HG03108 (cell line): ENCODE results near the gene FERMT2.

Experiments used
- ATAC-seq: cut with Tn5 transposase; IDR thresholded peaks from one replicate; pipeline ENCODE4 v1.9.1; 2021; ENCODE audit warnings: moderate library complexity; ENCODE audit not compliant: unreplicated experiment

FERMT2 gene

GRCh38 chr14:52902971-52903619 lies 47.8 kb downstream of the FERMT2 start:
- ATAC-seq: no peak

- ATAC-seq: no peak
Observed at GRCh38 chr14:52901357-52901980, 49.4 kb downstream of the FERMT2 start.

- no peak for ATAC-seq
Observed at GRCh38 chr14:52900731-52901130, 50.1 kb downstream of the FERMT2 start.

GRCh38 chr14:52898496-52898895 lies 52.4 kb downstream of the FERMT2 start:
- no peak for ATAC-seq

- ATAC-seq: no peak
Observed at GRCh38 chr14:52895000-52895399, 55.9 kb downstream of the FERMT2 start.

GRCh38 chr14:52891800-52892199 lies 59.0 kb downstream of the FERMT2 start:
- ATAC-seq: no peak

GRCh38 chr14:52888839-52889838 lies 61.7 kb downstream of the FERMT2 start:
- no peak for ATAC-seq

GRCh38 chr14:52888159-52888558 lies 62.7 kb downstream of the FERMT2 start:
- no peak for ATAC-seq

- no peak for ATAC-seq
Observed at GRCh38 chr14:52885230-52885629, 65.6 kb downstream of the FERMT2 start.

GRCh38 chr14:52883658-52884057 lies 67.2 kb downstream of the FERMT2 start:
- no peak for ATAC-seq

GRCh38 chr14:52882824-52883223 lies 68.0 kb downstream of the FERMT2 start:
- ATAC-seq: no peak

GRCh38 chr14:52879958-52880357 lies 70.9 kb downstream of the FERMT2 start:
- ATAC-seq: no peak

- ATAC-seq: no peak
Observed at GRCh38 chr14:52878946-52879345, 71.9 kb downstream of the FERMT2 start.

GRCh38 chr14:52878469-52878868 lies 72.4 kb downstream of the FERMT2 start:
- ATAC-seq: no peak

- ATAC-seq: no peak
Observed at GRCh38 chr14:52877628-52878027, 73.2 kb downstream of the FERMT2 start.

GRCh38 chr14:52876806-52877205 lies 74.0 kb downstream of the FERMT2 start:
- no peak for ATAC-seq

- ATAC-seq: no peak
Observed at GRCh38 chr14:52876311-52876710, 74.5 kb downstream of the FERMT2 start.

GRCh38 chr14:52875707-52876106 lies 75.1 kb downstream of the FERMT2 start:
- ATAC-seq: no peak

GRCh38 chr14:52874389-52874788 lies 76.5 kb downstream of the FERMT2 start:
- ATAC-seq: no peak

GRCh38 chr14:52873694-52874093 lies 77.2 kb downstream of the FERMT2 start:
- no peak for ATAC-seq

- ATAC-seq: no peak
Observed at GRCh38 chr14:52873065-52873464, 77.8 kb downstream of the FERMT2 start.

- no peak for ATAC-seq
Observed at GRCh38 chr14:52871606-52872005, 79.2 kb downstream of the FERMT2 start.
